Cardiac septum (tissue), 1 donor: ENCODE results near the gene GPN1. TPM values are rescaled to one million over a fixed set of nuclear protein-coding genes. Genes with fewer than 3 reads are reported as not detected.
"Not testable (repeated sequence)": the region's sequence is repeated elsewhere in the genome, so short reads cannot be mapped to it uniquely, and the experiment has no call there.

Experiments used
- DNase-seq: peaks from one replicate; pipeline ENCODE4 v3.0.0-alpha.2; 2020; ENCODE audit warnings: low spot score
- intact Hi-C: fragments of 100-400 bp; cut with DNase I; formaldehyde crosslinking; loops from one replicate; pipeline ENCODE4 v1.14.0; 2022
- total RNA-seq: library from RNA; stranded (reverse); fragmentation: NEBNext Ultra II Directional; extraction: Animal tissue kit (Norgen Biotek cat#: 25700); gene quantifications from one replicate; pipeline ENCODE4 v1.2.1, GENCODE V29; 2021
- donor health status: DM: no; HTN: no; CAD: no.

Gene GPN1
- total RNA-seq, 1 donor from 2014 or later: 17.8 TPM

DNA sequence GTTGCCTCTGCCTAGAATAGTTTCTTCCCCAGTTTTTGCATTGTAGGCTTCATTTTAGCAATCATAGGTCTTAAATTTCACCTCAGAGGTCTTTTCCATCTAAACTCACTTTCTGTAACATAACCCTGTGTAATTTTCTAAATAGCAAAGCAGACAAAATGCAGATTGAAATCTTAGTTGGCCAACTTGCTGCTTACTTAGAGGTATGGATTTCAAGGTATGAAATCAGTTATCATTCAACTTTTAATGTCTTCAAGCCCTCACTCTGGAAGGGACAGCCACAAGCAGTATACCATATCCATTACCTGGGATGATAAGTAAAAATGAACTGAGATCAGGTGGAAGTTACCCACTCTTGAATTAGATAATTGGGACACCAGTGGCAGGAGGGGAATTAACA, 3.9 kb upstream of the GPN1 start:
- intact Hi-C loops: loop anchor here (5.0 kb wide), 1 partner anchor 37 kb away; the partner anchor contains the start of genes SLC4A1AP and SUPT7L
- DNase-seq: no peak

DNA sequence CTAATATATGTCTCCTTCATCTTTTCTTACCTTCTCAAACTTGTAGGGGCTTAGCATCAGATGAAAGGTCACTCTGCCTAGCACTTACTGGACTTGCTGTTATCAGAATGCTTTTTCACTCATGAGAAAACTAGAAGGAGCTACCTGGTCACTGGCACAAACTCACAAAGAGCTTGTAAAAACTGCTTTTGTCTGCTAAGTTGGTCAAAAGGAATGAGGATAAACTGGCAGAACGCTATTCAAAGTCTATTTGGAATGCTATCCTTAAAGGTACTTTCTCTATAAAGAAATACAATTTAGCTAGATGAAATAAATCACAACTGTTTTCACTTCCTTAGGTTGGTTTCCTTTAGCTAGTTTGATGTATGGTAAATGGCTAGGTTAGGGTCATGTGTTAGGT, 2.5 kb upstream of the GPN1 start:
- DNase-seq: not testable (repeated sequence)
- intact Hi-C loops: loop anchor here (5.0 kb wide), 1 partner anchor 36 kb away; the partner anchor contains the start of genes SLC4A1AP and SUPT7L

- intact Hi-C loops: loop anchor here (5.0 kb wide), 1 partner anchor 35 kb away; the partner anchor contains the start of genes SLC4A1AP and SUPT7L
- DNase-seq: not testable (repeated sequence)
Measured at GRCh38 chr2:27626921-27627320, 1.9 kb upstream of the GPN1 start.

- no peak for DNase-seq
Measured at GRCh38 chr2:27627963-27628766, 685 bp upstream of the GPN1 start.

GRCh38 chr2:27630257-27630656, 1.4 kb downstream of the GPN1 start:
- DNase-seq: not testable (repeated sequence)
- intact Hi-C loops: loop anchor here (5.0 kb wide), 1 partner anchor 138 kb away; no protein-coding TSS in a partner anchor

More at GRCh38 chr2:27627963-27628766, 685 bp upstream of the GPN1 start:
- intact Hi-C loops: loop anchor here (2.0 to 5.0 kb wide), 2 partner anchors 34 to 45 kb away; partner anchors contain the start of genes SLC4A1AP, SUPT7L and ZNF512

- DNase-seq: no peak
- intact Hi-C loops: loop anchor here (5.0 kb wide), 1 partner anchor 142 kb away; no protein-coding TSS in a partner anchor
Measured at GRCh38 chr2:27634291-27634690, 5.4 kb downstream of the GPN1 start.

DNA sequence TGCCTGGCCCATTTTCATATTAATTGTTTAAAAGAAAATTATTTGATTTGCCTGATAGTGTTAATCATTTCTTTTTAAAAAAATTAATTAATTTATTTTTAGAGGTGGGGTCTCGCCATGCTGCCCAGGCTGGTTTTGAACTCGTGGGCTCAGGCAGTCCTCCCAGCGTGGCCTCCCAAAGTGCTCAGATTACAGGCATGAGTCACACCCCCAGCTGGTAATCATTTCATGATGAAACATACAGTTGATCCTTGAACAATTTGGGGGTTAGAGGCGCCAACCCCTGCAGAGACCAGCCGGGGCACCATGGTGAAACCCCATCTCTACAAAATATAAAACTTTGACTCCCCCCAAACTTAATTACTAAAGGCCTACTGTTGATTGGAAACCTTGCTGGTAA, 7.9 kb downstream of the GPN1 start:
- intact Hi-C loops: no loop called here
- no peak for DNase-seq

DNA sequence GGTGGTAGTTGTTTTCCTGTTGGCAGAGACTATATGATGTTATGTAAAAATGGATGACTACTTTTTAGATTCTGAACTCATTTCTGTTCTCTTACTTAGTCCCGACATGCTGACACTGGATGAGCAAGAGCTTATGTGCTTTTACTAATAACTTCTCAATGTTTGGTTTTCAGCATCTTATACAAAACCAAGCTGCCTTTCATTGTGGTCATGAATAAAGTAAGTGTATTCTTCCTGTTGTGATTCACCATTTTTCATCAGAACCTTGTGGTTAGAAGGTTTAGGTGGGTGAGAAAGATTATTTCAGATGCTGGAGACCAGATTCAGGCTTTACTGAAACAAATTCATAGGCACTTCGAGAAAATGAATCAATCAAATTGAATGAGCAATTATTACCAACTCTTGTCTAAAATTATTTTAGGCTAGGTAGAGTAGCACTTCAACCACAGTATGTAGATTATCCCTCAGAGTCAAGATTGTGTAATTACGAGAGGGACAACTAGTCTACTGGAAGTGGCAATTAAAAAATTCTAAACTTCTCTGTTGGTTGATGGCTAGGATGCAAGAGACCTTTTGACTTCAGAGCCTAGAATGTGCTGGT, 9.3 kb downstream of the GPN1 start:
- DNase-seq: no peak
- intact Hi-C loops: no loop called here

- DNase-seq: no peak
- intact Hi-C loops: no loop called here
Measured at GRCh38 chr2:27638709-27639108, 9.9 kb downstream of the GPN1 start.

- DNase-seq: no peak
Measured at GRCh38 chr2:27640722-27641245, 11.9 kb downstream of the GPN1 start.

GRCh38 chr2:27645197-27645596, 16.3 kb downstream of the GPN1 start:
- intact Hi-C loops: no loop called here
- DNase-seq: no peak

More at GRCh38 chr2:27640722-27641245, 11.9 kb downstream of the GPN1 start:
- intact Hi-C loops: no loop called here

- intact Hi-C loops: no loop called here
- no peak for DNase-seq
Measured at GRCh38 chr2:27647289-27647688, 18.4 kb downstream of the GPN1 start.

GRCh38 chr2:27647737-27648136, 18.9 kb downstream of the GPN1 start:
- DNase-seq: no peak
- intact Hi-C loops: no loop called here

DNA sequence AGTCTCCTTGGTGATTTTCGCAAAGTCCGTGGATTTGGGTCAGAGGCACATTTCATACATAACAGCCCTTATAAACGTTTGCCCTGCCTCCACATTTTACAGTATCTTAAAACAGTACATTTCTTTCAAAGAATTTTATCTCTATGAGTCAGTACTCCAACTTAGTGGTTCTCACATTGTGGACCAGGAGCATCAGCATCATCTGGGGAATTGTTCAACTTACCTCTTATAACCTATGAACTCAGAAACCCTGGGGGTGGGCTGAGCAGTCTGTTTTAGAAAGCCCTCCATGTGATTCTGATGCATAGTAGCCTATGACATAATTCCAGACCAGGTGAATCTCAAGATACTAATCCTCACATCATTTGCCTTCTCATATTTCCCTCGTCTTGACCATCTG, 22.2 kb downstream of the GPN1 start:
- DNase-seq: no peak
- intact Hi-C loops: no loop called here

GRCh38 chr2:27652341-27652740, 23.5 kb downstream of the GPN1 start:
- no peak for DNase-seq
- intact Hi-C loops: no loop called here

DNA sequence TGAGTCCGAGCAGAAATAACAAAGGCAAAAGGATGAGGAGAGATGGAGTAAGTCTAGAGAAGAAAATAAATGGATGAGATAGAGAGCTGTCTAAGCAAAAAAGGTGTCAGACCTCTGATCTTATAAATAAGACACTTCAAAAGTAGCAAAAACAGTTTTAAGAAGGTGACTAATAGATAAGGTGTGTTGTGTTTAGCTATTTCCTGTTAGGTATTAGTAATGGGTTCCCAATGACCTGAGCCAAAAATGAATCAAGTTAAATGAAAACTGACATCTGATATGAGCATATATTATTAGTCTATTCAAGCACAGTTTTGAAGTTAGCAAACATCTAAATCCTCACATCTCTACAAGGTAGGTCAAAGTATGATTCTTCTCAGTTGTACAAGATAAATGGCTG, 23.9 kb downstream of the GPN1 start:
- DNase-seq: no peak
- intact Hi-C loops: no loop called here

- no peak for DNase-seq
- intact Hi-C loops: no loop called here
Measured at GRCh38 chr2:27653397-27653796, 24.5 kb downstream of the GPN1 start.

DNA sequence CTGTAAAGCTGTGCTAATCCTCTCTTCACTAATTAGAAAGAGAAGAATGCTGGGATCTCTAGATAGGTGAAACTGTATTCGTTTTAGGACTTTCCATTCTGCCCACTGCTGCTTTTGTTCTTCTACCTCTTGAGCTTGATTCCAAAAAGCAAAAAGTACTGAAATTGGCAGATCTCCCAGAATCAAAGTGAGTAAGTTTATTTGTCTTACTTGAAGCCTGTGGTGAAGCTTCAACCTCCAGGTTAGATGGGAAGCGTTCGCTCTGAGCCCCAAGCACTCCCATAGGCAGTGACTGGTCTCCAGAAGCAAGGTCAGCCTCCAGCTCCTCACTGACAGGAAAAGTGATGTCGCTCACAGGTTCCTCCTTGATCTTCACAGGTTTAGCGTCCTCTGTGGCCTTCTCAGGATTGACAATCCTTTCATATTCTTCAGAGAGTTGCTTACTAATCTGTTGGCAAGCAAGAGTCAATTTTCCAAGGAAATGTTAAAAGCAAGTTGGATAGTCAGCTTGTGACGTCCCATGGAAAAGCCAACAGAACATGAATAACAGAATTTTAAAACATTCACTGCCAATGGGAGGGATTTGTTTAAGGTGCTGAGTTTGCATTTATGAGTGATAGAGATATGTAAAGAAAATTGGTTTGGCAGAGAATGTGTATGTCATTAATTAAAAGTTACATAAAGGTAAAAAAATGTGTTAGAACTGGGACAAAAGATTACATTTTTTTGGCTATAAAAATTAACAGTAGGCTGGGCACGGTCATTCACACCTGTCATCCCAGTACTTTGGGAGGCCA, 26.5 kb downstream of the GPN1 start:
- no peak for DNase-seq
- intact Hi-C loops: no loop called here

DNA sequence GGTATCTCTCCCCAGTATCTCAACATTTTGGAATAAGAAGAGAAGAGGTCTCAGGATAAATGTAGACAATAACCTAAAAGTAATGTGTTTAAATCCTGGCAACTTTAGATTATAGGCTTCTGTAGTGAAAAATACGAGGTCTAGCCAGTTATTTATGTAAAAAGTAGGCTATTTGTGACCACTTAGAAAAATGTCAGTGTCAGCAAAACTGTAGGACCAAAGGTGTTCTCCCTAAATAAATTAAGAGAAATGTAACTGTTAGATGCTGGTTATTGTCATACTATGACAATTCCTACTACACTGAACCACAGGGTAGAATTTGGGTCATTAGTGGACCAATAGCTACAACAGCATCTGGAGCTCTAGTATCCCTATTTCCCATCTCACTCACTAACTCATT, 32.5 kb downstream of the GPN1 start:
- no peak for DNase-seq
- intact Hi-C loops: loop anchor here (5.0 to 10.0 kb wide), 2 partner anchors 34 to 257 kb away; partner anchors contain the start of genes CCDC121, GPN1 and PPM1G
